ENCODE measurements around the gene SIRT6. TPM values are rescaled to one million over a fixed set of nuclear protein-coding genes. Genes with fewer than 3 reads are reported as not detected.
"Not testable (repeated sequence)": the region's sequence is repeated elsewhere in the genome, so short reads cannot be mapped to it uniquely, and the experiment has no call there.

The SIRT6 gene
- total and polyA plus RNA-seq, 2 donors (not counting 1 experiment from before 2014, with no cell fraction given): 27.8 to 82.2 TPM

GRCh38 chr19:4134351-4134750 lies 48.0 kb downstream of the SIRT6 start:
- Histone ChIP-seq H3K27me3 (replicated peaks in 1 of 4; ENCODE audit: control extremely low read depth in 1 of 4, control insufficient read depth in 3 of 4, insufficient read depth in 4 of 4, low read length in 3 of 4) (peaks cover 0 to 4% (median 0%) of the 10 kb centered on the region in 4 experiments), H4K20me1 (ENCODE audit: control insufficient read depth, insufficient read depth, low read length, poor library complexity, severe bottlenecking) (no peaks in the 10 kb centered on the region), H3K36me3 (replicated peaks in 1 of 2; ENCODE audit: control extremely low read depth in 1 of 2, control insufficient read depth in 1 of 2, extremely low read depth in 1 of 2, insufficient read depth in 2 of 2, low read length in 1 of 2) (no peaks in the 10 kb centered on the region), H3K9me3 (ENCODE audit: control extremely low read depth in 1 of 3, control insufficient read depth in 2 of 3, insufficient read depth in 1 of 3, low read length in 2 of 3) (no peaks in the 10 kb centered on the region), H3K9ac (ENCODE audit: low read length) (no peak overlapping the region), H3K4me2 (replicated peaks; ENCODE audit: low read depth, low read length, poor library complexity, severe bottlenecking) (no peak overlapping the region), H3K4me3 (ENCODE audit: control extremely low read depth in 1 of 5, extremely low read depth in 1 of 5, insufficient read depth in 1 of 5, low read depth in 2 of 5, low read length in 4 of 5) (no peak overlapping the region), H3K27ac (ENCODE audit: low read length in 2 of 2) (no peak overlapping the region), H2AFZ (ENCODE audit: insufficient read depth, low read depth, low read length, poor library complexity, severe bottlenecking) (no peak overlapping the region), H3K79me2 (ENCODE audit: control insufficient read depth, insufficient read depth, low read length) (peaks cover under 1% of the 10 kb centered on the region), H3K4me1 (ENCODE audit: control insufficient read depth in 2 of 2, insufficient read depth in 2 of 2, low read length in 2 of 2) (no peaks in the 10 kb centered on the region)
- WGBS (ENCODE audit: insufficient coverage): 59% methylated on average over 5 of the region's 6 CpGs
- Mint-ChIP-seq H3K4me1 (no peaks in the 10 kb centered on the region), H3K27ac (no peak overlapping the region), H3K9me3 (ENCODE audit: insufficient read depth) (no peaks in the 10 kb centered on the region), H3K27me3 (peaks cover 8% of the 10 kb centered on the region), H3K4me3 (no peak overlapping the region)
- ATAC-seq (ENCODE audit: low read depth) (no peak), DNase-seq (no peak)
- no peak for TF ChIP-seq EZH2 (IDR thresholded peaks at IDR 0.05; ENCODE audit: borderline replicate concordance, insufficient read depth, low read depth, low read length, poor library complexity, severe bottlenecking)
- no peak for TF ChIP-seq CTCF (IDR thresholded peaks at IDR 0.05)
- ChIA-PET CTCF (no interaction called here), POLR2A (no interaction called here)
- intact Hi-C loops (cut with micrococcal nuclease): no loop called here

- Histone ChIP-seq H3K27ac (ENCODE audit: low read length in 2 of 2) (no peak overlapping the region), H3K4me1 (ENCODE audit: control insufficient read depth in 2 of 2, insufficient read depth in 2 of 2, low read length in 2 of 2) (no peaks in the 10 kb centered on the region), H3K79me2 (ENCODE audit: control insufficient read depth, insufficient read depth, low read length) (no peaks in the 10 kb centered on the region), H4K20me1 (ENCODE audit: control insufficient read depth, insufficient read depth, low read length, poor library complexity, severe bottlenecking) (no peaks in the 10 kb centered on the region), H3K36me3 (replicated peaks in 1 of 2; ENCODE audit: control extremely low read depth in 1 of 2, control insufficient read depth in 1 of 2, extremely low read depth in 1 of 2, insufficient read depth in 2 of 2, low read length in 1 of 2) (no peaks in the 10 kb centered on the region), H3K9me3 (ENCODE audit: control extremely low read depth in 1 of 3, control insufficient read depth in 2 of 3, insufficient read depth in 1 of 3, low read length in 2 of 3) (no peaks in the 10 kb centered on the region), H3K4me3 (ENCODE audit: control extremely low read depth in 1 of 5, extremely low read depth in 1 of 5, insufficient read depth in 1 of 5, low read depth in 2 of 5, low read length in 4 of 5) (no peak overlapping the region), H2AFZ (ENCODE audit: insufficient read depth, low read depth, low read length, poor library complexity, severe bottlenecking) (no peak overlapping the region), H3K9ac (ENCODE audit: low read length) (no peak overlapping the region), H3K4me2 (replicated peaks; ENCODE audit: low read depth, low read length, poor library complexity, severe bottlenecking) (no peak overlapping the region), H3K27me3 (replicated peaks in 1 of 4; ENCODE audit: control extremely low read depth in 1 of 4, control insufficient read depth in 3 of 4, insufficient read depth in 4 of 4, low read length in 3 of 4) (peaks cover 0 to 4% (median 0%) of the 10 kb centered on the region in 4 experiments)
- Mint-ChIP-seq H3K4me3 (no peak overlapping the region), H3K4me1 (no peaks in the 10 kb centered on the region), H3K9me3 (ENCODE audit: insufficient read depth) (no peaks in the 10 kb centered on the region), H3K27me3 (peaks cover 8% of the 10 kb centered on the region), H3K27ac (no peak overlapping the region)
- intact Hi-C loops (cut with micrococcal nuclease): no loop called here
- WGBS (ENCODE audit: insufficient coverage): 86% methylated on average over 4 of the region's 8 CpGs
- ChIA-PET CTCF (interaction anchor here (3.5 kb wide), 1 partner anchor 10 kb away, joined by 12 read pairs; no protein-coding TSS in a partner anchor), POLR2A (no interaction called here)
- no peak for ATAC-seq (ENCODE audit: low read depth)
- no peak for DNase-seq
- TF ChIP-seq EZH2 (IDR thresholded peaks at IDR 0.05; ENCODE audit: borderline replicate concordance, insufficient read depth, low read depth, low read length, poor library complexity, severe bottlenecking) (no peak), CTCF (IDR thresholded peaks at IDR 0.05) (no peak)
These were observed 51.5 kb downstream of the SIRT6 start for GRCh38 chr19:4130744-4131438.

DNA sequence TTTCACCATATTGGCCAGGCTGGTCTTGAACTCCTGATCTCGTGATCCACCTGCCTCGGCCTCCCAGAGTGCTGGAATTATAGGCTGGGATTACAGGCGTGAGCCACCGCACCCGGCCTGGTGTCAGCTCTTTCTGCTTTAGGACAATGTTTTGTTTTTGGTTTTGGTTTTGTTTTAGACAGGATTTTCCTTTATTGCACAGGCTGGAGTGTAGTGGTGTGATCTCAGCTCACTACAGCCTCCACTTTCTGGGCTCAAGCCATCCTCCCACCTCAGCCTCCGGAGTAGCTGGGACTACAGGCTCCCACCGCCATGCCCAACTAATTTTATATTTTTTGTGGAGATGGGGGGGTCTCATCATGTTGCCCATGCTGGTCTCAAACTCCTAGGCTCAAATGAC lies 53.3 kb downstream of the SIRT6 start:
- H3K9ac ChIP-seq (ENCODE audit: low read length); H3K4me2 ChIP-seq (replicated peaks; ENCODE audit: low read depth, low read length, poor library complexity, severe bottlenecking); H4K20me1 ChIP-seq (ENCODE audit: control insufficient read depth, insufficient read depth, low read length, poor library complexity, severe bottlenecking); H3K36me3 ChIP-seq (replicated peaks in 1 of 2; ENCODE audit: control extremely low read depth in 1 of 2, control insufficient read depth in 1 of 2, extremely low read depth in 1 of 2, insufficient read depth in 2 of 2, low read length in 1 of 2); intact Hi-C loops (cut with micrococcal nuclease); H3K27ac Mint-ChIP-seq; H2AFZ ChIP-seq (ENCODE audit: insufficient read depth, low read depth, low read length, poor library complexity, severe bottlenecking); H3K9me3 Mint-ChIP-seq (ENCODE audit: insufficient read depth); ATAC-seq (ENCODE audit: low read depth); H3K4me1 ChIP-seq (ENCODE audit: control insufficient read depth in 2 of 2, insufficient read depth in 2 of 2, low read length in 2 of 2); H3K4me1 Mint-ChIP-seq; H3K27ac ChIP-seq (ENCODE audit: low read length in 2 of 2); H3K79me2 ChIP-seq (ENCODE audit: control insufficient read depth, insufficient read depth, low read length); DNase-seq; H3K9me3 ChIP-seq (ENCODE audit: control extremely low read depth in 1 of 3, control insufficient read depth in 2 of 3, insufficient read depth in 1 of 3, low read length in 2 of 3); H3K4me3 Mint-ChIP-seq; H3K27me3 ChIP-seq (replicated peaks in 1 of 4; ENCODE audit: control extremely low read depth in 1 of 4, control insufficient read depth in 3 of 4, insufficient read depth in 4 of 4, low read length in 3 of 4); H3K4me3 ChIP-seq (ENCODE audit: control extremely low read depth in 1 of 5, extremely low read depth in 1 of 5, insufficient read depth in 1 of 5, low read depth in 2 of 5, low read length in 4 of 5); POLR2A ChIA-PET; H3K27me3 Mint-ChIP-seq: not testable (repeated sequence)
- CTCF ChIA-PET: interaction anchor here (3.5 kb wide), 1 partner anchor 12 kb away, joined by 12 read pairs; no protein-coding TSS in a partner anchor
- WGBS (ENCODE audit: insufficient coverage): 96% methylated on average over 5 of the region's 7 CpGs
